CD4-positive, alpha-beta T cell (primary cell): ENCODE results near the gene AQP9. TPM values are rescaled to one million over a fixed set of nuclear protein-coding genes. Genes with fewer than 3 reads are reported as not detected.

Source experiments
- ATAC-seq: fragments of 200-7000 bp; cut with Tn5 transposase; one replicate; pipeline ENCODE4 v1.10.0; 2022; ENCODE audit warnings: mild to moderate bottlenecking; ENCODE audit not compliant: poor library complexity
- CTCF ChIA-PET: fragments of 350-600 bp; sonication (Branson Sonifier 250); formaldehyde crosslinking; loops from one replicate; lab custom pipeline; 2021; ENCODE audit warnings: antibody characterized with exemption, inconsistent platforms; lab: Charles Lee
- POLR2A ChIA-PET: fragments of 350-600 bp; sonication (Branson Sonifier 250); formaldehyde crosslinking; loops from one replicate; lab custom pipeline; 2021; ENCODE audit warnings: antibody characterized with exemption, inconsistent platforms; lab: Charles Lee
- DNase-seq, 14 experiments: peaks; one replicate each; pipeline ENCODE4 v3.0.0-alpha.2; 2013 to 2020; ENCODE audit warnings: mixed read lengths in 2 of 14
- H3K27ac ChIP-seq, 2 donors: one replicate each; pipeline versions ENCODE4 v1.5.1 to v1.7.0; 2013; ENCODE audit warnings: low read length in 2 of 2, low read depth in 1 of 2, mild to moderate bottlenecking in 1 of 2
- H3K27me3 ChIP-seq, 2 experiments: 1 replicate in 1 of 2; 2 replicates in 1 of 2; pipeline versions ENCODE4 v1.6.1 to v1.7.0; 2013; ENCODE audit warnings: low read length in 2 of 2, control low read depth in 1 of 2, mild to moderate bottlenecking in 1 of 2, moderate library complexity in 1 of 2; ENCODE audit not compliant: insufficient read depth in 2 of 2, control insufficient read depth in 1 of 2
- H3K36me3 ChIP-seq: one replicate; pipeline ENCODE4 v1.6.1; 2013; ENCODE audit warnings: low read length, control low read depth; ENCODE audit not compliant: insufficient read depth
- H3K4me1 ChIP-seq: one replicate; pipeline ENCODE4 v1.6.1; 2013; ENCODE audit warnings: low read length, control low read depth; ENCODE audit not compliant: insufficient read depth
- H3K4me3 ChIP-seq: one replicate; pipeline ENCODE4 v1.5.1; 2013; ENCODE audit warnings: mild to moderate bottlenecking, low read length, moderate library complexity
- H3K9me3 ChIP-seq, 2 experiments: 1 replicate in 1 of 2; 2 replicates in 1 of 2; pipeline versions ENCODE4 v1.6.1 to v1.7.0; 2013; ENCODE audit warnings: low read length in 2 of 2, mild to moderate bottlenecking in 2 of 2, control low read depth in 1 of 2, moderate library complexity in 1 of 2; ENCODE audit not compliant: control insufficient read depth in 1 of 2, insufficient read depth in 1 of 2
- H3K27ac Mint-ChIP-seq: one replicate; pipeline ENCODE4 v1.8.0; 2020; ENCODE audit warnings: mixed read lengths
- H3K27me3 Mint-ChIP-seq: one replicate; pipeline ENCODE4 v1.8.0; 2021; ENCODE audit warnings: mixed read lengths
- H3K36me3 Mint-ChIP-seq: one replicate; pipeline ENCODE4 v1.8.0; 2021; ENCODE audit warnings: low read depth, mixed read lengths
- H3K4me1 Mint-ChIP-seq: one replicate; pipeline ENCODE4 v1.8.0; 2021; ENCODE audit warnings: low read depth, mixed read lengths
- H3K4me3 Mint-ChIP-seq: one replicate; pipeline ENCODE4 v1.8.0; 2020; ENCODE audit warnings: mild to moderate bottlenecking, mixed read lengths
- H3K9me3 Mint-ChIP-seq: one replicate; pipeline ENCODE4 v1.8.0; 2020; ENCODE audit warnings: mixed read lengths
- intact Hi-C, 2 experiments: fragments of 100-400 bp; cut with DNase I in 1 of 2; cut with micrococcal nuclease in 1 of 2; formaldehyde crosslinking; loops; one replicate each; pipeline versions ENCODE4 v1.15.1 to v1.9.0; 2023 to 2025; cut with DNase I, micrococcal nuclease
- total RNA-seq, 174 experiments: library from RNA in 2 of 174; stranded (reverse) in 2 of 174; gene quantifications; one replicate each; pipeline ENCODE4 v1.2.3 and lab custom pipeline; 2021 to 2026
- TF ChIP-seq, protein P1 (sequence below): fragments of 200-600 bp; IDR thresholded peaks from one replicate; pipeline ENCODE4 v1.8.0; 2022; ENCODE audit warnings: antibody characterized with exemption, mild to moderate bottlenecking

Gene AQP9
- total RNA-seq, 2 experiments from 2014 or later = 0.31 to 0.55 TPM

DNA sequence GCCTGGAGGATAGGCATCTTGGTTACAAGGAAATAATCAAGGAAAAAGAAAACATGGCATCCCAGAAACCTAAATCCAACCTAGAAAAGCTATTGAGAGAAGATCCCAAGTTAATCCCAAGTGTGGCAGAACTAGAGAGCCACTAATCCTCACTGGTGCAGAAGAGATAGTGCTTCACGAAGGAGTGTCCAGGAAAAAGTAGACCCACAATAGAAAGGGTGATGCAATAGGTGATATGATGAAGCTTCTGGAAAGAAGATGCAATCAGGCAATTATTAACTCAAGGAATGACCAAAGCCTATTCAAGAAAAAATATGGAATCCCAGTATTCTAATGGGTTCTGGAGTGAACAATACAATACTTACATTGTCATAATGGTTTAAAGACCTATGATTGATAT lies 95.2 kb downstream of the AQP9 start:
- Histone ChIP-seq H3K9me3 (no peaks in the 10 kb centered on the region), H3K27ac (no peak overlapping the region), H3K36me3 (no peaks in the 10 kb centered on the region), H3K27me3 (no peaks in the 10 kb centered on the region), H3K4me1 (peaks cover 5% of the 10 kb centered on the region), H3K4me3 (no peak overlapping the region)
- no peaks in the 10 kb centered on the region for H3K27me3 Mint-ChIP-seq
- ATAC-seq = no peak
- no peak overlapping the region for H3K27ac Mint-ChIP-seq
- no peak overlapping the region for H3K4me3 Mint-ChIP-seq
- intact Hi-C loops = no loop called here
- TF ChIP-seq, protein P1, sequence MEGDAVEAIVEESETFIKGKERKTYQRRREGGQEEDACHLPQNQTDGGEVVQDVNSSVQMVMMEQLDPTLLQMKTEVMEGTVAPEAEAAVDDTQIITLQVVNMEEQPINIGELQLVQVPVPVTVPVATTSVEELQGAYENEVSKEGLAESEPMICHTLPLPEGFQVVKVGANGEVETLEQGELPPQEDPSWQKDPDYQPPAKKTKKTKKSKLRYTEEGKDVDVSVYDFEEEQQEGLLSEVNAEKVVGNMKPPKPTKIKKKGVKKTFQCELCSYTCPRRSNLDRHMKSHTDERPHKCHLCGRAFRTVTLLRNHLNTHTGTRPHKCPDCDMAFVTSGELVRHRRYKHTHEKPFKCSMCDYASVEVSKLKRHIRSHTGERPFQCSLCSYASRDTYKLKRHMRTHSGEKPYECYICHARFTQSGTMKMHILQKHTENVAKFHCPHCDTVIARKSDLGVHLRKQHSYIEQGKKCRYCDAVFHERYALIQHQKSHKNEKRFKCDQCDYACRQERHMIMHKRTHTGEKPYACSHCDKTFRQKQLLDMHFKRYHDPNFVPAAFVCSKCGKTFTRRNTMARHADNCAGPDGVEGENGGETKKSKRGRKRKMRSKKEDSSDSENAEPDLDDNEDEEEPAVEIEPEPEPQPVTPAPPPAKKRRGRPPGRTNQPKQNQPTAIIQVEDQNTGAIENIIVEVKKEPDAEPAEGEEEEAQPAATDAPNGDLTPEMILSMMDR = no peak
- H3K9me3 Mint-ChIP-seq = no peaks in the 10 kb centered on the region
- POLR2A ChIA-PET = no interaction called here
- no peaks in the 10 kb centered on the region for H3K36me3 Mint-ChIP-seq
- DNase-seq = no peak
- peaks cover 12% of the 10 kb centered on the region for H3K4me1 Mint-ChIP-seq
- CTCF ChIA-PET = no interaction called here

Other genes with a start within 250 kb of the AQP9 start
- gene ALDH1A2, start 72.7 kb upstream of the AQP9 start, total RNA-seq = not detected